Activated T-helper 1 cell treated with anti-CD3 and anti-CD28 coated beads, Interleukin-12 subunit alpha, Interleukin-12 subunit beta, Interleukin-2, Interleukin-4 antibody, amounts not matched to agents 30 ng/mL and 10 ng/mL and 1 ng/mL, durations not matched to agents 14 hours and 24 hours and 36 hours (primary cell): ENCODE data around the gene THSD4. TPM values are rescaled to one million over a fixed set of nuclear protein-coding genes. Genes with fewer than 3 reads are reported as not detected.
"Not testable (repeated sequence)": the region's sequence is repeated elsewhere in the genome, so short reads cannot be mapped to it uniquely, and the experiment has no call there.

Experiments
- DNase-seq: peaks from one replicate; pipeline ENCODE4 v3.0.0; 2021; ENCODE audit warnings: low spot score
- H3K27ac Mint-ChIP-seq: one replicate; pipeline ENCODE4 v1.8.0; 2021; ENCODE audit warnings: mild to moderate bottlenecking, mixed read lengths
- H3K27me3 Mint-ChIP-seq: one replicate; pipeline ENCODE4 v1.8.0; 2022; ENCODE audit warnings: mild to moderate bottlenecking, moderate library complexity, mixed read lengths; ENCODE audit not compliant: insufficient read depth
- H3K36me3 Mint-ChIP-seq: one replicate; pipeline ENCODE4 v1.8.0; 2021; ENCODE audit warnings: low read depth, mixed read lengths
- H3K4me1 Mint-ChIP-seq: one replicate; pipeline ENCODE4 v1.8.0; 2021; ENCODE audit warnings: low read depth, mixed read lengths
- H3K4me3 Mint-ChIP-seq: one replicate; pipeline ENCODE4 v1.8.0; 2021; ENCODE audit warnings: mild to moderate bottlenecking, moderate library complexity, mixed read lengths
- H3K9me3 Mint-ChIP-seq: one replicate; pipeline ENCODE4 v1.8.0; 2021; ENCODE audit warnings: mixed read lengths
- intact Hi-C: fragments of 100-400 bp; cut with micrococcal nuclease; formaldehyde crosslinking; loops from one replicate; pipeline ENCODE4 v1.15.1; 2024
- total RNA-seq: library from RNA; stranded (reverse); gene quantifications from 2 replicates; pipeline ENCODE4 v1.2.3, GENCODE V29; 2022

THSD4 gene
- total RNA-seq, 1 donor from 2014 or later = not detected

DNA sequence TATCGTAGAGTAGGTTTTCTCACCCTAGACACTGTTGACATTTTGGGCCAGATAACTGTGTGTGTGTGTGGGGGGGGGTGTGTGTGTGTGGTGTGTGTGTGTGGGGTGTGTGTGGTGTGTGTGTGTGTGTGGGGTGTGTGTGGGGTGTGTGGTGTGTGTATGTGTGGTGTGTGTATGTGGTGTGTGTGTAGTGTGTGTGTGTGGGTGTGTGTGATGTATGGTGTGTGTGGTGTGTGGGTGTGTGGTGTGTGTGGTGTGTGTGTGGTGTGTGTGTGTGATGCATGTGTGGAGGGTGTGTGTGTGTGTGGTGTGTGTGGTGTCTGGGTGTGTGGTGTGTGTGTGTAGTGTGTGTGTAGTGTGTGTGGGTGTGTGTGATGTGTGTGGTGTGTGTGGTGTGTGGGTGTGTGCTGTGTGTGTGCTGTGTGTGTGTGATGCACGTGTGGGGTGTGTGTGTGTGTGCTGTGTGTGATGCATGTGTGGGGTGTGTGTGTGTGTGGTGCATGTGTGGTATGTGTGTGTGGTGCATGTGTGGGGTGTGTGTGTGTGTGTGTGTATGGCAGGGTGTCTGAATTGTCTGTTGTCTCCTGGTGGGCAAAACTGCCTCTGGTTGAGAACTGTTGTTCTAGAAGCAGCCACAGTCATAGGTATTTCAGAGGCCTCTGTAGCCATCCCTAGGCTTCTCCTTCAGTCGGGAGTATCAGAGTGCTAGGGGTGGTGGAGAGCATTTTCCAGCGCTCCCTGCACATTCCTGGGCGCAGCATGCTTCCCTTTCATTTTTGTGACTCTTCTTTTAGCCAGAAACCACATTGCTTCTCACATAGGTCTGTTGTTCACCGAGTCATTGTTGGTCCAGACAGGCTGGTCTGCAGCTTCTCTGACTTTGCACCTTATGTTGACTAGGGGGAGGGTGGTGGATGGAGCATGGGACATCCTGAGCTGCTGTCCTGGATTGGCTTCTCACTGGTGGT, 84.4 kb downstream of the THSD4 start:
- H3K27me3 Mint-ChIP-seq = no peaks in the 10 kb centered on the region

DNA sequence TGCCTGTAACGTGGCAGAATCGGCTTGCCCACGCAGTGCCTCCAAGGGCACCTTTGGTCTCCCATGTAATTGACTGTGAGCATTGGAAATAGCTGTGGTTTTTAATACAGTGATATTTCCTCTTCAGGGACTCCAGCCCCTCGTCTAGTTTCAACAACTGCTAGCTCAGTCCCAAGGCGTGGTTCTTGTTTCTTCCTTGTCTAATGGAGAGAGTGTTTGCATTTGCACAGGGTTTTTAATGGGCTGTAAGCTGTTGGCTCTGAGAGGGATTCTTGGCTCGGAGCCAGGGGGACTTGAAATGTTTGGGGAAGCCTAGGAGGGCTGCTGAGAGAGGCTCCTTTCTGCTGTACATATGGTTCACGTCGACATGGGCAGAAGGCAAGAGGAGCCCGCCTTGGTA, 86.2 kb downstream of the THSD4 start:
- H3K27ac Mint-ChIP-seq = no peak overlapping the region
- H3K4me1 Mint-ChIP-seq = peaks cover 4% of the 10 kb centered on the region
- H3K4me3 Mint-ChIP-seq = no peak overlapping the region
- no peaks in the 10 kb centered on the region for H3K36me3 Mint-ChIP-seq
- H3K9me3 Mint-ChIP-seq = peaks cover 4% of the 10 kb centered on the region
- H3K27me3 Mint-ChIP-seq = no peaks in the 10 kb centered on the region
- intact Hi-C loops = no loop called here
- DNase-seq = no peak

More for the DNA sequence above, 84.4 kb downstream of the THSD4 start:
- Mint-ChIP-seq H3K4me3 (no peak overlapping the region), H3K36me3 (no peaks in the 10 kb centered on the region), H3K4me1 (peaks cover 4% of the 10 kb centered on the region), H3K9me3 (peaks cover 4% of the 10 kb centered on the region), H3K27ac (no peak overlapping the region)
- intact Hi-C loops = no loop called here
- no peak for DNase-seq

DNA sequence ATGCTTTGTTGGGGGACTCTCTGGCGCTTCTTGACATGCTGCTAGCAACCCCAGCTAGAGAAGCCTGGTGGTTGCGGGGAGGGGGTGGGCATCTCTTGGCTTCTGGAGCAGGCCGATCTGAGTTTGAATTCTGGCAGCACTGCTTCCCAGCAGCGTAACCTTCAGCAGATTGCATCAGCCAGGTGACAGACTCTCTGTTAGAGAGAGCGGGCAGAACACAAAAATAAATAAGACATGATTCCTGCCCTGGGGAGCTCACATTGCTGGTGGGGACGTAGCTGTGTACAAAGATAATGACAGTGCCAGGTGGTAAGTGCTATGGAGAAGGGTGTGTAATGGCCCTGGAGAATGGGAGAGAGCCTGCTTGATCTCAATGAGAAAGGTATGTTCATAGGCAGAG, 87.4 kb downstream of the THSD4 start:
- no peak overlapping the region for H3K27ac Mint-ChIP-seq
- DNase-seq = no peak
- no peaks in the 10 kb centered on the region for H3K36me3 Mint-ChIP-seq
- no peak overlapping the region for H3K4me3 Mint-ChIP-seq
- no peaks in the 10 kb centered on the region for H3K27me3 Mint-ChIP-seq
- intact Hi-C loops = no loop called here
- H3K4me1 Mint-ChIP-seq = no peaks in the 10 kb centered on the region
- peaks cover 4% of the 10 kb centered on the region for H3K9me3 Mint-ChIP-seq

DNA sequence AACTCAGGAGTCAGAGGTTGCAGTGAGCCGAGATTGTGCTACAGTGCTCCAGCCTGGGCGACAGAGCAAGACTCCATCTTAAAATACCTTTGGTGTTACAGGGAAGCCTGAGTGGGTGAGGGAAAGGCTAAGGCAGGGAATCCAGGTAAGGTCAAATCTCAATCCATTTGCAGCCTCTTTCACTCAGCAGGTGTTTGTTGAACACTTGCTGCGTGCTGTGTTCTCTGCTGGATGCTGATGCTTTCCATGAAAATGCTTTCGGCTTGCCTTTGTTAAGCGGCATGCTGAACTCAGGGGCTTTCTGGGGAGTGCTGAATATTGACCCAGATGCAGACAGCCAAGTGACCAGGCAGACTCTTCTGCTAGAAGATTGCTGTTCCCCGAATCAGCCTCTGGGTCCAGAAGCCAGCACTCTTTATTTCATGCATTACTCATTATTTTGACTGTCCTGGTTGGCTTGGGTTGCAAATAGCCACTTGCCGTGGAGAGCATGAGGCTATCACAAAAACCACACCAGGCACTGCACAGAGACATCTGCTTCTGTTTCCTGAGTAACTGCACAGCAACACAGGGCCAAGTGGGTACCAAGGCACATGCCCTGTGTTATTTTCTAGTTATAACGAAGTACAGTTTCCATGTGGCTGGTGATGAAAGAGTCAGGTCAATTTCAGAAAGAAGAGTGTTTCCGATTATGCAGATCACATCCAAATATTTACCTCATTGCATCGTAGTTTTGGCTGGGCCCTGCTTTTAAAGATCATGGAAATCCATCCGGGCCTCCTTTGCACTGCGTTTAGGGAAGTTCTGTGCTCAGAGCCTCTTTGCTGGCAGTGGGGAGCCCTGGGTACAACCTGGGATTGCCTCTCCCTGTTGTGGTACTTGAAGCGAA, 88.6 kb downstream of the THSD4 start:
- peaks cover 4% of the 10 kb centered on the region for H3K9me3 Mint-ChIP-seq
- H3K4me1 Mint-ChIP-seq = no peaks in the 10 kb centered on the region
- H3K27me3 Mint-ChIP-seq = no peaks in the 10 kb centered on the region
- no peaks in the 10 kb centered on the region for H3K36me3 Mint-ChIP-seq
- H3K4me3 Mint-ChIP-seq = no peak overlapping the region
- intact Hi-C loops = no loop called here
- DNase-seq = no peak
- H3K27ac Mint-ChIP-seq = no peak overlapping the region

DNA sequence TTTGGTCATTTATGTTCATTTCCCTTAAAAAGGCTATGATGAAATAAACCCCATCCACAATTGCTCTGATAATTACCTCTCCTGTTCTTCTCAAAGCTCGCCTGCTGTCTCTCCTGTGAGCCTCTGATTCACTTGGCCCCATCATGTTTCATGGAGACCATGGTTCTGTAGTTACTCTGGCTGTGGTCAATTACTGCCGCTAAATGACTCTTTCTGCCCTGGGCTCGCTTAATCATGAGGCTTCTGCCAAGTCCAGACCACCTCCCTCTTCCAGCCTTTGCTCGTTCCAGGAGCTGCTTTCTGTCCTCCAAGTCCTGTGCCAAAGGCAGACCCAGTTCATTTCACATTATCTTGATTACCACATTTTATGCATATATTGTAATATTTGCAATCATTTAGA, 91.9 kb downstream of the THSD4 start:
- Mint-ChIP-seq H3K27me3 (no peaks in the 10 kb centered on the region), H3K9me3 (no peaks in the 10 kb centered on the region), H3K36me3 (no peaks in the 10 kb centered on the region), H3K27ac (no peak overlapping the region), H3K4me1 (no peaks in the 10 kb centered on the region), H3K4me3 (no peak overlapping the region)
- no peak for DNase-seq
- intact Hi-C loops = no loop called here

DNA sequence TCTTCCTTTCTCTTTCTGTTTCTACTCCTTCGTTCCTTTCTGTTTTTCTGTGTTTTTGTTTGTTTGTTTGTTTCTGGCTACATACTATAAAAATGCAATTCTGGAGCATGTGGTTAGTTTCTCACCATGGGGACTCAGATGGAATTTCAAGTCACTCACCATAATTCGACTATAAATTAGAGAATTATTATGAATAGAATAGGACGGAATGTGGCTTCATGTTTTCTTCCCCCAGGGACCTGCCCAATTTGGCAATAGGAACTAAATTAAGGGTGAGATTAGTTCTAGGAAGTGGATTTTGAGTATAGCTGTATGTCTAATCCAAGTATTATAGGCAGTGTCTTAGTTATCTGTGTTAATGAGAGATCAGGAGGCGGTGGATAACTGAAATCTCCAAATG, 96.9 kb downstream of the THSD4 start:
- no peak for DNase-seq
- H3K4me1 Mint-ChIP-seq = no peaks in the 10 kb centered on the region
- no peaks in the 10 kb centered on the region for H3K27me3 Mint-ChIP-seq
- no peaks in the 10 kb centered on the region for H3K36me3 Mint-ChIP-seq
- intact Hi-C loops = no loop called here
- no peak overlapping the region for H3K4me3 Mint-ChIP-seq
- no peak overlapping the region for H3K27ac Mint-ChIP-seq
- H3K9me3 Mint-ChIP-seq = peaks cover 4% of the 10 kb centered on the region

DNA sequence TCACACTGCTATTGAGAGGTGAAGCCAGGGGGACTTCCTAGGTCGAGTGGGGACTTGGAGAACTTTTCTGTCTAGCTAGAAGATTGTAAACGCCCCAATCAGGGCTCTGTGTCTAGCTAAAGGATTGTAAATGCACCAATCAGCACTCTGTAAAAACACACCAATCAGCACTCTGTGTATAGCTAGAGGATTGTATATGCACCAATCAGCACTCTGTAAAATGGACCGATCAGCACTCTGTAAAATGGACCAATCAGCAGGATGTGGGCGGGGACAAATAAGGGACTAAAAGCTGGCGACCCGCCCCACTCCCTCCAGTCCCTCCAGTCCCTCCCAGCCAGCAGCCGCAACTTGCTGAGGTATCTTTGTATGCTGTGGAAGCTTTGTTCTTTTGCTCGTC, 98.7 kb downstream of the THSD4 start:
- DNase-seq = not testable (repeated sequence)

DNA sequence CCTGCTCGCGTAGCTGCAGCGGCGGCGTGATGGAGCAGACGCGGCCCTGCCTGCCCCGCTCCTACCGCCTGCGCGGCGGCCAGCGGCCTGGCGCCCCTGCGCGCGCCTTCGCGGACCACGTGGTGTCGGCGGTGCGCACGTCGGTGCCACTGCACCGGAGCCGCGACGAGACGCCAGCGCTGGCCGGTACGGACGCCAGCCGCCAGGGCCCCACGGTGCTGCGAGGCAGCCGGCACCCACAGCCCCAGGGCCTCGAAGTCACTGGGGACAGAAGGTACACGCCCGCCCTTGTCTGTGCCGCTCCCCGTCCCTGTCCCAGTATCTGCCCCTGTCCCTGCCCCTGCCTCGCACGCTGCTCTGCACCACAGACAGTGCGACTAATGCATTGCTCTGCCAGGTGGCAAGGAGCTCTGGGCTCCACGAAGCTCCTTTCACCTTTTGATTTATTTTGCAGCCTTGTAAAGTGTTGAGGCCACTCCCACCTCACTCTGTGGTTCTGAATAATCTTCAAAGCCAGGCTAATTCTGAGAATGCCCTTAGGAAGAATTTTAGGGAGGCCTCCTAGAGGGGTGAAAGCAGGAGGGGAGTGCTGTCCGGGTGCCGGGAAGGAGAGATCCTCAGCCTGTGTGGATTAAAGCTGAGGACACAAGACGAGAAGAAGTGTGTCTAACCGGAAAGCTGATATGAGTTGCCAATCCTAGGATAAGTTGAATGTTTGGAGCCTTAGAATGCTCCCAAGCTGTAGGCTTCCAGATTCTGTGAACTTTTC, 100.0 kb downstream of the THSD4 start:
- no peak for DNase-seq
- H3K9me3 Mint-ChIP-seq = peaks cover 4% of the 10 kb centered on the region
- intact Hi-C loops = no loop called here
- H3K27ac Mint-ChIP-seq = no peak overlapping the region
- H3K4me1 Mint-ChIP-seq = no peaks in the 10 kb centered on the region
- H3K36me3 Mint-ChIP-seq = no peaks in the 10 kb centered on the region
- H3K4me3 Mint-ChIP-seq = no peak overlapping the region
- no peaks in the 10 kb centered on the region for H3K27me3 Mint-ChIP-seq

More for the DNA sequence above, 98.7 kb downstream of the THSD4 start:
- H3K36me3 Mint-ChIP-seq, H3K27ac Mint-ChIP-seq, H3K4me1 Mint-ChIP-seq, H3K27me3 Mint-ChIP-seq, H3K9me3 Mint-ChIP-seq, intact Hi-C loops, H3K4me3 Mint-ChIP-seq: not testable (repeated sequence)

DNA sequence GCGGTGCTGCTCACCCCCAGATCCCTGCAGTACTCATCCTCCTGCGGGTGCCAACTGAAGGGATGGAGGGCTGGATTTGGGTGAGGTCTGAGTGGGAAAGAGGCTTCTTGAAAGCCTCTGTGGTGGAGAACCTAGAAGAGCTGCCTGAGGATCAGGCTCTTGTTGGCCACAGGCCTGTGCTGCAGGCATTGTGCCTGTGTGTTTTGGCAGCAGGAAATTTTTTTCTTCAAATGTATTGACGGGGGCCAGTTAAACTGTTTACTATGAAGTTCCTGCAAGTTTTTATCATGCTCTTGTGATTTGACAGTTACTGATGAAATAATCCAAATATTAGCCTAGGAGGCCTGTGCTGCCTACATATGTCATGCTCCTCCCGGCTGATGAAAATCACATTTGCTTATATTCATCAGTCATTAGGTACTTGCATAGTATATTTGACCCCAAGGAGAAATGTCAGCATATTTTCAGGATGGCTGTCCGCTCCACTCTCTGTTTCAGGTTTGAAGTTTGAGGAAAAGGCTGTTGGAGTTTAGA, 103.1 kb downstream of the THSD4 start:
- Mint-ChIP-seq H3K27me3 (no peaks in the 10 kb centered on the region), H3K9me3 (peaks cover 2% of the 10 kb centered on the region), H3K4me3 (no peak overlapping the region), H3K27ac (no peak overlapping the region), H3K36me3 (no peaks in the 10 kb centered on the region), H3K4me1 (no peaks in the 10 kb centered on the region)
- intact Hi-C loops = no loop called here
- no peak for DNase-seq

DNA sequence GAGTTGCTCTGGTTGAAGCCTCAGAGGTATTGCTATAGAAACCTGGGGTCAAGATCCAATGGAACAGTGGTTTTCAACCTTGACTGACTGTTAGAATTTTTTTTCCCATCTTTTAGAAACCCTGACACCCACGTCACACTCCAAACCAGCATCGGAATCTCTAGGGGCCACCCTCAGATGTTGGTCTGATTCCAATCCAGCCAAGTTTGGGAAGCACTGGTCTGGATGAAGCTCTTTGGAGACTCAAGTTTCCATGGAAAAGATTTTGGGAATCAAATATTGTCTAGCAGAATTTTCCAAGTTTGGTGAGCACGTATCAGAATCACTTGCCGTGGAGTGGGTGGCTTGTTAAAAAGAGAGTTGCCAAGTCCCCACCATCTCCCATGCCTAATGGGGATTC, 103.8 kb downstream of the THSD4 start:
- DNase-seq = no peak
- H3K4me1 Mint-ChIP-seq = no peaks in the 10 kb centered on the region
- H3K4me3 Mint-ChIP-seq = no peak overlapping the region
- H3K27me3 Mint-ChIP-seq = no peaks in the 10 kb centered on the region
- no peak overlapping the region for H3K27ac Mint-ChIP-seq
- H3K36me3 Mint-ChIP-seq = no peaks in the 10 kb centered on the region
- intact Hi-C loops = no loop called here
- H3K9me3 Mint-ChIP-seq = no peaks in the 10 kb centered on the region

DNA sequence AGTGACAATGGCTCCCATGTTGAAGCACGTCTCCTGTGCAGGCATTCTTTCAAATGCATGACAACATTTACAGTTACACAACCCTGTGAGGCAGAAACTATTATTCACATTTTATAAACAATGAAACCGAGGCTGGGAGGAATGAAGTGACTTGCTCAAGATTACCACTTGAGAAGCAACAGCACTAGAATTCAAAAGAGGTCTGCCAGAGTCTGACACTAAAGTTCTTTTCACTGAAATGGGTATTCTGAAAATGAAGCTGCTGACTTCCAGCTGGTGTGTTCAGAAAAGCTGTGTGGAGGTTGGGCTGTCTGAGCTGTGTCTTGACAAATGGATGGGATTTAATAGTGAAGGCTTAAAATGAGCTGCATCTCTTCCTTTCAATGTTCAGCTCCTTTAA, 104.4 kb downstream of the THSD4 start:
- Mint-ChIP-seq H3K4me3 (no peak overlapping the region), H3K9me3 (no peaks in the 10 kb centered on the region), H3K27me3 (no peaks in the 10 kb centered on the region), H3K27ac (no peak overlapping the region), H3K36me3 (no peaks in the 10 kb centered on the region), H3K4me1 (no peaks in the 10 kb centered on the region)
- intact Hi-C loops = no loop called here
- DNase-seq = no peak

DNA sequence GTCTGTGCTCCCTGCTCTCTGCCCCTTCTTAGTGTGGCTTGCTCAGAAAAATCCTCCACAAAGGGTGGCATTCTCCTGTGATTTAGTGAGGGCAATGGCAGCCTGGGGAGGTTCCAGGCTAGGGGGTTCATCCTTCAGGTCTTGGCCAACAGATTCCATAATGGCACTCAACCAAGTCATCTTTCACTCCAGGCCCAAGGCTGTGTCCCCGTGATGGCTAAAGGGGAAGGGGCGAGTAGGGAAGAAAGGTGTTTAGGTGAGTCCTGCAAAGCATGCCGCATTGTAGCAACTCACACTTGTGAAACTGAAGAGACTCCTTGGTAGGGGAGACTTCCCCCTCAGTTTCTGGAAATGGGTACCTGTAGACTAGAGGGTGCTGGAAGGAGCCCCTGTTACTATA, 105.6 kb downstream of the THSD4 start:
- Mint-ChIP-seq H3K4me1 (no peaks in the 10 kb centered on the region), H3K36me3 (no peaks in the 10 kb centered on the region), H3K27ac (no peak overlapping the region), H3K27me3 (no peaks in the 10 kb centered on the region), H3K4me3 (no peak overlapping the region), H3K9me3 (no peaks in the 10 kb centered on the region)
- no peak for DNase-seq
- intact Hi-C loops = no loop called here
